H9 (cell line): Measurements from ENCODE around the gene QDPR. TPM values are rescaled to one million over a fixed set of nuclear protein-coding genes. Genes with fewer than 3 reads are reported as not detected.

Experiments used
- DNase-seq: peaks from one replicate; pipeline ENCODE4 v3.0.0-alpha.2; 2017
- H2AFZ ChIP-seq: one replicate; pipeline ENCODE4 v1.6.1; 2013; ENCODE audit warnings: mild to moderate bottlenecking, low read length, control low read depth, moderate library complexity
- H2AK5ac ChIP-seq: 2 replicates; pipeline ENCODE4 v1.6.1; 2013; ENCODE audit warnings: low read length, control low read depth, mixed read lengths; ENCODE audit not compliant: insufficient read length
- H2BK120ac ChIP-seq: one replicate; pipeline ENCODE4 v1.6.1; 2013; ENCODE audit warnings: low read depth, mild to moderate bottlenecking, low read length, control low read depth, inconsistent platforms; ENCODE audit not compliant: poor library complexity, severe bottlenecking
- H2BK12ac ChIP-seq: 2 replicates; pipeline ENCODE4 v1.6.1; 2013; ENCODE audit warnings: low read length, control low read depth, mixed read lengths, low read depth; ENCODE audit not compliant: insufficient read length
- H2BK15ac ChIP-seq: 2 replicates; pipeline ENCODE4 v1.6.1; 2013; ENCODE audit warnings: low read depth, low read length, control low read depth
- H2BK20ac ChIP-seq: one replicate; pipeline ENCODE4 v1.6.1; 2013; ENCODE audit warnings: low read depth, mild to moderate bottlenecking, low read length, control low read depth, inconsistent platforms; ENCODE audit not compliant: poor library complexity, severe bottlenecking
- H2BK5ac ChIP-seq: 2 replicates; pipeline ENCODE4 v1.6.1; 2013; ENCODE audit warnings: low read length, control low read depth, mixed read lengths; ENCODE audit not compliant: insufficient read length
- H3K14ac ChIP-seq: 2 replicates; pipeline ENCODE4 v1.6.1; 2013; ENCODE audit warnings: low read length, control low read depth; ENCODE audit not compliant: insufficient read depth
- H3K18ac ChIP-seq: 2 replicates; pipeline ENCODE4 v1.6.1; 2013; ENCODE audit warnings: low read depth, mild to moderate bottlenecking, mixed read lengths, low read length, control low read depth; ENCODE audit not compliant: insufficient read length
- H3K23ac ChIP-seq: 2 replicates; pipeline ENCODE4 v1.6.1; 2013; ENCODE audit warnings: low read length, control low read depth, mixed read lengths, low read depth; ENCODE audit not compliant: insufficient read length
- H3K23me2 ChIP-seq: 2 replicates; pipeline ENCODE4 v1.6.1; 2013; ENCODE audit warnings: low read depth, mild to moderate bottlenecking, mixed read lengths, low read length, control low read depth; ENCODE audit not compliant: insufficient read length, poor library complexity, severe bottlenecking
- H3K27ac ChIP-seq: 2 replicates; pipeline ENCODE4 v1.5.1; 2013; ENCODE audit warnings: low read length, control low read depth, mixed read lengths, low read depth; ENCODE audit not compliant: insufficient read length
- H3K27me3 ChIP-seq: 2 replicates; pipeline ENCODE4 v1.6.1; 2013; ENCODE audit warnings: low read length, control low read depth, inconsistent platforms; ENCODE audit not compliant: insufficient read depth
- H3K4ac ChIP-seq: 2 replicates; pipeline ENCODE4 v1.6.1; 2013; ENCODE audit warnings: low read depth, mild to moderate bottlenecking, control low read depth, inconsistent platforms, low read length, moderate library complexity
- H3K4me1 ChIP-seq: 2 replicates; pipeline ENCODE4 v1.6.1; 2013; ENCODE audit warnings: low read length, control low read depth, inconsistent platforms; ENCODE audit not compliant: insufficient read depth
- H3K4me2 ChIP-seq: 2 replicates; pipeline ENCODE4 v1.6.1; 2013; ENCODE audit warnings: low read length, control low read depth, mixed read lengths; ENCODE audit not compliant: insufficient read length, insufficient read depth
- H3K56ac ChIP-seq: 2 replicates; pipeline ENCODE4 v1.6.1; 2013; ENCODE audit warnings: low read depth, mild to moderate bottlenecking, mixed read lengths, low read length, control low read depth; ENCODE audit not compliant: insufficient read length
- H3K79me1 ChIP-seq: 2 replicates; pipeline ENCODE4 v1.6.1; 2013; ENCODE audit warnings: low read depth, mild to moderate bottlenecking, moderate library complexity, low read length, control low read depth, inconsistent platforms; ENCODE audit not compliant: insufficient read depth, poor library complexity, severe bottlenecking
- H3K79me2 ChIP-seq: 2 replicates; pipeline ENCODE4 v1.6.1; 2013; ENCODE audit warnings: low read length, control low read depth, inconsistent platforms; ENCODE audit not compliant: insufficient read depth
- H3K9ac ChIP-seq: 2 replicates; pipeline ENCODE4 v1.6.1; 2013; ENCODE audit warnings: low read length, control low read depth, mixed read lengths; ENCODE audit not compliant: insufficient read length; ENCODE audit errors: extremely low read depth
- H3K9me3 ChIP-seq: one replicate; pipeline ENCODE4 v1.6.1; 2013; ENCODE audit warnings: low read depth, low read length, inconsistent platforms; ENCODE audit not compliant: control insufficient read depth
- H3T11ph ChIP-seq: one replicate; pipeline ENCODE4 v1.6.1; 2013; ENCODE audit warnings: mild to moderate bottlenecking, low read length, control low read depth, inconsistent platforms
- H4K20me1 ChIP-seq: one replicate; pipeline ENCODE4 v1.6.1; 2013; ENCODE audit not compliant: control insufficient read depth, insufficient read length, insufficient read depth
- H4K5ac ChIP-seq: 2 replicates; pipeline ENCODE4 v1.6.1; 2013; ENCODE audit warnings: low read depth, mild to moderate bottlenecking, mixed read lengths, low read length, control low read depth; ENCODE audit not compliant: insufficient read length
- H4K8ac ChIP-seq: replicated peaks from 2 replicates; pipeline ENCODE4 v1.6.1; 2013; ENCODE audit warnings: low read length, control low read depth, mixed read lengths, low read depth; ENCODE audit not compliant: insufficient read length
- H4K91ac ChIP-seq: 2 replicates; pipeline ENCODE4 v1.6.1; 2013; ENCODE audit warnings: low read depth, mild to moderate bottlenecking, moderate library complexity, mixed read lengths, low read length, control low read depth; ENCODE audit not compliant: insufficient read length
- H3K27ac Mint-ChIP-seq, 3 experiments: 2 replicates in 2 of 3; 3 replicates in 1 of 3; pipeline ENCODE4 v1.8.0; 2020 to 2021; ENCODE audit warnings: mixed read lengths in 3 of 3, mild to moderate bottlenecking in 1 of 3, moderate library complexity in 1 of 3
- H3K27me3 Mint-ChIP-seq: 2 replicates; pipeline ENCODE4 v1.8.0; 2021; ENCODE audit warnings: low read depth, mild to moderate bottlenecking, moderate library complexity, mixed read lengths
- H3K36me3 Mint-ChIP-seq, 3 experiments: 2 replicates in 2 of 3; 3 replicates in 1 of 3; pipeline ENCODE4 v1.8.0; 2020 to 2021; ENCODE audit warnings: low read depth in 3 of 3, mixed read lengths in 3 of 3; ENCODE audit not compliant: insufficient read depth in 1 of 3
- H3K4me1 Mint-ChIP-seq, 2 experiments: 2 replicates each; pipeline ENCODE4 v1.8.0; 2020; ENCODE audit warnings: mixed read lengths in 2 of 2
- H3K4me3 Mint-ChIP-seq, 2 experiments: 2 replicates in 1 of 2; 3 replicates in 1 of 2; pipeline ENCODE4 v1.8.0; 2020 to 2021; ENCODE audit warnings: mild to moderate bottlenecking in 2 of 2, mixed read lengths in 2 of 2, moderate library complexity in 1 of 2
- H3K9me3 Mint-ChIP-seq, 2 experiments: 2 replicates in 1 of 2; 3 replicates in 1 of 2; pipeline ENCODE4 v1.8.0; 2020; ENCODE audit warnings: mild to moderate bottlenecking in 2 of 2, mixed read lengths in 2 of 2, moderate library complexity in 1 of 2
- CTCF ChIP-seq: fragments of 200-600 bp; sonication (generic); conservative IDR thresholded peaks from 3 replicates; pipeline ENCODE4 v1.8.0; 2021; ENCODE audit warnings: antibody characterized with exemption, mild to moderate bottlenecking
- WGBS: extraction: QIAGEN DNeasy Blood & Tissue Kit; methylation state at CpG from one replicate; pipeline ENCODE4 v1.1.7; 2013; ENCODE audit warnings: missing lambda C conversion rate, low lambda C conversion rate, mixed read lengths; ENCODE audit not compliant: insufficient read length; ENCODE audit errors: extremely low coverage; 5-methylcytosine and 5-hydroxymethylcytosine counted together
- total RNA-seq: library from RNA; stranded (reverse); gene quantifications from 2 replicates; pipeline ENCODE4 v1.2.1, GENCODE V29; 2021

The QDPR gene
- total RNA-seq, 1 experiment from 2014 or later: 23.5 TPM

GRCh38 chr4:17490575-17491059 is 21.3 kb downstream of the QDPR start:
- Mint-ChIP-seq H3K4me1 (peaks cover 11 to 16% of the 10 kb centered on the region in 2 experiments), H3K4me3 (no peak overlapping the region), H3K27ac (no peak overlapping the region), H3K36me3 (peaks cover 8 to 37% (median 25%) of the 10 kb centered on the region in 3 experiments; a peak in 6 of 7 replicates), H3K9me3 (no peaks in the 10 kb centered on the region), H3K27me3 (no peaks in the 10 kb centered on the region)
- Histone ChIP-seq H3K23ac (no peak overlapping the region), H3K4me2 (no peak overlapping the region), H3K4ac (no peak overlapping the region), H2BK15ac (no peak overlapping the region; the same call in 1 of the 2 replicates), H3K14ac (no peak overlapping the region), H2AK5ac (no peak overlapping the region), H3K27me3 (no peaks in the 10 kb centered on the region), H4K20me1 (peaks cover 3% of the 10 kb centered on the region), H3K79me2 (no peaks in the 10 kb centered on the region), H4K8ac (no peak overlapping the region), H3K79me1 (no peaks in the 10 kb centered on the region), H4K91ac (no peak overlapping the region), H3K18ac (no peak overlapping the region), H2BK5ac (no peak overlapping the region), H2BK12ac (no peak overlapping the region), H3K4me1 (no peaks in the 10 kb centered on the region), H3K56ac (no peak overlapping the region), H4K5ac (no peak overlapping the region), H3K27ac (no peak overlapping the region), H3K9me3 (no peaks in the 10 kb centered on the region), H2AFZ (no peak overlapping the region), H2BK120ac (no peak overlapping the region), H2BK20ac (no peak overlapping the region), H3T11ph (no peak overlapping the region), H3K9ac (no peak overlapping the region), H3K23me2 (peaks cover 3% of the 10 kb centered on the region)
- no CpG with 5 or more reads among the region's 6 CpGs for WGBS
- DNase-seq: no peak
- no peak for TF ChIP-seq CTCF
